Spleen (tissue), 11 donors: ENCODE results near the gene LSS. TPM values are rescaled to one million over a fixed set of nuclear protein-coding genes. Genes with fewer than 3 reads are reported as not detected.

Experiments
- DNase-seq: peaks from one replicate; pipeline ENCODE4 v3.0.0-alpha.2; 2020
- H3K27ac ChIP-seq, 8 donors: fragments of 200-600 bp; sonication (generic) in 7 of 8; 1 replicate in 4 of 8; 2 replicates in 4 of 8; pipeline versions ENCODE4 v1.5.0 to v1.8.0; 2016 to 2021; ENCODE audit warnings: inconsistent platforms in 4 of 8, mild to moderate bottlenecking in 4 of 8, moderate library complexity in 1 of 8
- H3K27me3 ChIP-seq, 7 donors: fragments of 200-600 bp; sonication (generic) in 6 of 7; replicated peaks in 1 of 7; 1 replicate in 4 of 7; 2 replicates in 3 of 7; pipeline versions ENCODE4 v1.5.0 to v1.8.0; 2016 to 2021; ENCODE audit warnings: inconsistent platforms in 3 of 7, mild to moderate bottlenecking in 1 of 7
- H3K36me3 ChIP-seq, 6 donors: fragments of 200-600 bp; sonication (generic) in 5 of 6; 1 replicate in 4 of 6; 2 replicates in 2 of 6; pipeline versions ENCODE4 v1.5.0 to v1.8.0; 2016 to 2021; ENCODE audit warnings: inconsistent platforms in 2 of 6
- H3K4me1 ChIP-seq, 6 donors: fragments of 200-600 bp; sonication (generic) in 5 of 6; 1 replicate in 3 of 6; 2 replicates in 3 of 6; pipeline versions ENCODE4 v1.5.0 to v1.8.0; 2016 to 2021; ENCODE audit warnings: inconsistent platforms in 3 of 6
- H3K4me3 ChIP-seq, 8 donors: fragments of 200-600 bp; sonication (generic) in 7 of 8; 1 replicate in 4 of 8; 2 replicates in 4 of 8; pipeline versions ENCODE4 v1.5.0 to v1.8.0; 2016 to 2021; ENCODE audit warnings: inconsistent platforms in 4 of 8, mild to moderate bottlenecking in 4 of 8, moderate library complexity in 2 of 8
- H3K9me3 ChIP-seq, 8 donors: fragments of 200-600 bp; sonication (generic) in 7 of 8; 1 replicate in 4 of 8; 2 replicates in 4 of 8; pipeline versions ENCODE4 v1.5.0 to v1.8.0; 2016 to 2021; ENCODE audit warnings: inconsistent platforms in 4 of 8
- CTCF ChIP-seq, 11 experiments: fragments of 200-600 bp in 7 of 11; fragments of 450-650 bp in 4 of 11; sonication (generic) in 4 of 11; IDR thresholded peaks in 8 of 11; conservative IDR thresholded peaks in 3 of 11; 1 replicate in 7 of 11; 2 replicates in 4 of 11; pipeline versions ENCODE4 v1.4.0 to v1.8.0; 2016 to 2021; ENCODE audit warnings: antibody characterized with exemption in 11 of 11, inconsistent platforms in 4 of 11, mild to moderate bottlenecking in 1 of 11
- POLR2A ChIP-seq, 3 donors: fragments of 450-650 bp; IDR thresholded peaks; one replicate each; pipeline ENCODE4 v1.5.1; 2017; ENCODE audit warnings: antibody characterized with exemption in 3 of 3, mild to moderate bottlenecking in 1 of 3
- POLR2AphosphoS5 ChIP-seq, 3 donors: sonication (generic); formaldehyde crosslinking; IDR thresholded peaks; one replicate each; pipeline ENCODE4 v1.5.1; 2017; ENCODE audit warnings: antibody characterized with exemption in 3 of 3
- WGBS, 5 donors: extraction: QIAGEN DNeasy Blood & Tissue Kit in 3 of 5; methylation state at CpG; one replicate each; pipeline versions ENCODE4 v1.1.5 to v1.1.7; 2013 to 2018; 5-methylcytosine and 5-hydroxymethylcytosine counted together
- intact Hi-C: fragments of 100-400 bp; cut with DNase I; formaldehyde crosslinking; loops from one replicate; pipeline ENCODE4 v1.15.0; 2023; ENCODE audit warnings: low total_unique reads
- polyA plus RNA-seq, 3 donors: library from polyadenylated mRNA; stranded (reverse); fragments of 200-250 nt; gene quantifications; one replicate each; pipeline ENCODE4 v1.2.1, GENCODE V29; 2013
- total RNA-seq, 7 donors: library from RNA; depleted of rRNA in 3 of 7; stranded (reverse); fragments of >200 nt in 3 of 7; fragmentation: NEBNext Ultra II Directional in 4 of 7; extraction: Animal tissue kit (Norgen Biotek cat#: 25700) in 4 of 7; gene quantifications; one replicate each; pipeline versions ENCODE4 v1.1.0 to v1.2.1, GENCODE V29; 2016 to 2021
- donor health status: healthy with polysubstance abuse.
- donor health status: DM: no; HTN: no; CAD: no; lungs with moderate emphysema.
- donor health status: DM: no; HTN: no; CAD: no.
- donor health status: Bipolar disorder and iron deficiency.
- donor health status: healthy.
- donor health status: DM: no; HTN: no; CAD: no.
- donor health status: DM: yes; HTN: yes; CAD: no.

The LSS gene
- total and polyA plus RNA-seq, 10 donors, result 6.3 to 31.2 (median 24.5) TPM

GRCh38 chr21:46168238-46168637, 60.3 kb downstream of the LSS start:
- H3K36me3 ChIP-seq, result peaks cover 0 to 12% (median 0%) of the 10 kb centered on the region in 6 donors
- intact Hi-C loops, result no loop called here
- H3K27me3 ChIP-seq, result peaks cover 0 to 19% (median 0%) of the 10 kb centered on the region in 7 donors
- H3K4me1 ChIP-seq, result peaks cover 0 to 4% (median 0%) of the 10 kb centered on the region in 6 donors
- TF ChIP-seq CTCF (IDR thresholded peaks at IDR 0.05 in 8 of 11, conservative IDR thresholded peaks at IDR 0.05 in 3 of 11) (no peak), POLR2AphosphoS5 (IDR thresholded peaks at IDR 0.05) (no peak), POLR2A (IDR thresholded peaks at IDR 0.05) (no peak)
- H3K9me3 ChIP-seq, result peaks cover 0 to 1% (median 0%) of the 10 kb centered on the region in 8 donors
- H3K27ac ChIP-seq, result no peak overlapping the region
- H3K4me3 ChIP-seq, result no peak overlapping the region
- 73 to 93% (median 89%) methylated on average over 9 to 14 of the region's 14 CpGs for WGBS, 5 donors
- DNase-seq, result peak; percentile 63

GRCh38 chr21:46165098-46165497, 63.5 kb downstream of the LSS start:
- DNase-seq, result no peak
- Histone ChIP-seq H3K27ac (no peak overlapping the region), H3K4me1 (peaks cover 0 to 10% (median 0%) of the 10 kb centered on the region in 6 donors), H3K4me3 (no peak overlapping the region), H3K36me3 (peaks cover 0 to 30% (median 0%) of the 10 kb centered on the region in 6 donors), H3K27me3 (peaks cover 0 to 32% (median 11%) of the 10 kb centered on the region in 7 donors), H3K9me3 (no peaks in the 10 kb centered on the region)
- intact Hi-C loops, result no loop called here
- no peak for TF ChIP-seq POLR2A (IDR thresholded peaks at IDR 0.05)
- TF ChIP-seq POLR2AphosphoS5 (IDR thresholded peaks at IDR 0.05), result no peak
- no peak for TF ChIP-seq CTCF (IDR thresholded peaks at IDR 0.05 in 8 of 11, conservative IDR thresholded peaks at IDR 0.05 in 3 of 11)

- intact Hi-C loops, result no loop called here
- peaks cover 0 to 32% (median 11%) of the 10 kb centered on the region in 7 donors for H3K27me3 ChIP-seq
- DNase-seq, result no peak
- peaks cover 0 to 34% (median 0%) of the 10 kb centered on the region in 6 donors for H3K36me3 ChIP-seq
- H3K27ac ChIP-seq, result no peak overlapping the region
- TF ChIP-seq POLR2A (IDR thresholded peaks at IDR 0.05), result no peak
- no peak for TF ChIP-seq CTCF (IDR thresholded peaks at IDR 0.05 in 8 of 11, conservative IDR thresholded peaks at IDR 0.05 in 3 of 11)
- no peak for TF ChIP-seq POLR2AphosphoS5 (IDR thresholded peaks at IDR 0.05)
- WGBS, 5 donors, result 80 to 96% (median 91%) methylated on average over 4 of the region's 4 CpGs
- H3K4me3 ChIP-seq, result no peak overlapping the region
- H3K9me3 ChIP-seq, result no peaks in the 10 kb centered on the region
- H3K4me1 ChIP-seq, result peaks cover 0 to 10% (median 0%) of the 10 kb centered on the region in 6 donors
Observed at GRCh38 chr21:46163380-46163779, 65.2 kb downstream of the LSS start.

GRCh38 chr21:46161633-46162592, 66.7 kb downstream of the LSS start:
- H3K27me3 ChIP-seq, result peaks cover 0 to 32% (median 11%) of the 10 kb centered on the region in 7 donors
- H3K4me1 ChIP-seq, result peaks cover 0 to 10% (median 0%) of the 10 kb centered on the region in 6 donors
- WGBS, 5 donors, result 72 to 96% (median 85%) methylated on average over 67 to 72 of the region's 72 CpGs
- peaks cover 0 to 28% (median 0%) of the 10 kb centered on the region in 6 donors for H3K36me3 ChIP-seq
- no peak for DNase-seq
- peak overlapping the region in 1 of 8 donors; percentile 46 for H3K4me3 ChIP-seq
- intact Hi-C loops, result no loop called here
- H3K9me3 ChIP-seq, result no peaks in the 10 kb centered on the region
- no peak overlapping the region for H3K27ac ChIP-seq
- no peak for TF ChIP-seq CTCF (IDR thresholded peaks at IDR 0.05 in 8 of 11, conservative IDR thresholded peaks at IDR 0.05 in 3 of 11)
- no peak for TF ChIP-seq POLR2AphosphoS5 (IDR thresholded peaks at IDR 0.05)
- TF ChIP-seq POLR2A (IDR thresholded peaks at IDR 0.05), result no peak
